CD4-positive, alpha-beta T cell (primary cell): ENCODE results near the gene DHX30. TPM values are rescaled to one million over a fixed set of nuclear protein-coding genes. Genes with fewer than 3 reads are reported as not detected.
"Not testable (repeated sequence)": the region's sequence is repeated elsewhere in the genome, so short reads cannot be mapped to it uniquely, and the experiment has no call there.

Experiments
- ATAC-seq: fragments of 200-7000 bp; cut with Tn5 transposase; one replicate; pipeline ENCODE4 v1.10.0; 2022; ENCODE audit warnings: mild to moderate bottlenecking; ENCODE audit not compliant: poor library complexity
- CTCF ChIA-PET: fragments of 350-600 bp; sonication (Branson Sonifier 250); formaldehyde crosslinking; loops from one replicate; lab custom pipeline; 2021; ENCODE audit warnings: antibody characterized with exemption, inconsistent platforms; lab: Charles Lee
- POLR2A ChIA-PET: fragments of 350-600 bp; sonication (Branson Sonifier 250); formaldehyde crosslinking; loops from one replicate; lab custom pipeline; 2021; ENCODE audit warnings: antibody characterized with exemption, inconsistent platforms; lab: Charles Lee
- DNase-seq, 14 experiments: peaks; one replicate each; pipeline ENCODE4 v3.0.0-alpha.2; 2013 to 2020; ENCODE audit warnings: mixed read lengths in 2 of 14
- H3K27ac ChIP-seq, 2 donors: one replicate each; pipeline versions ENCODE4 v1.5.1 to v1.7.0; 2013; ENCODE audit warnings: low read length in 2 of 2, low read depth in 1 of 2, mild to moderate bottlenecking in 1 of 2
- H3K27me3 ChIP-seq, 2 experiments: 1 replicate in 1 of 2; 2 replicates in 1 of 2; pipeline versions ENCODE4 v1.6.1 to v1.7.0; 2013; ENCODE audit warnings: low read length in 2 of 2, control low read depth in 1 of 2, mild to moderate bottlenecking in 1 of 2, moderate library complexity in 1 of 2; ENCODE audit not compliant: insufficient read depth in 2 of 2, control insufficient read depth in 1 of 2
- H3K36me3 ChIP-seq: one replicate; pipeline ENCODE4 v1.6.1; 2013; ENCODE audit warnings: low read length, control low read depth; ENCODE audit not compliant: insufficient read depth
- H3K4me1 ChIP-seq: one replicate; pipeline ENCODE4 v1.6.1; 2013; ENCODE audit warnings: low read length, control low read depth; ENCODE audit not compliant: insufficient read depth
- H3K4me3 ChIP-seq: one replicate; pipeline ENCODE4 v1.5.1; 2013; ENCODE audit warnings: mild to moderate bottlenecking, low read length, moderate library complexity
- H3K9me3 ChIP-seq, 2 experiments: 1 replicate in 1 of 2; 2 replicates in 1 of 2; pipeline versions ENCODE4 v1.6.1 to v1.7.0; 2013; ENCODE audit warnings: low read length in 2 of 2, mild to moderate bottlenecking in 2 of 2, control low read depth in 1 of 2, moderate library complexity in 1 of 2; ENCODE audit not compliant: control insufficient read depth in 1 of 2, insufficient read depth in 1 of 2
- H3K27ac Mint-ChIP-seq: one replicate; pipeline ENCODE4 v1.8.0; 2020; ENCODE audit warnings: mixed read lengths
- H3K27me3 Mint-ChIP-seq: one replicate; pipeline ENCODE4 v1.8.0; 2021; ENCODE audit warnings: mixed read lengths
- H3K36me3 Mint-ChIP-seq: one replicate; pipeline ENCODE4 v1.8.0; 2021; ENCODE audit warnings: low read depth, mixed read lengths
- H3K4me1 Mint-ChIP-seq: one replicate; pipeline ENCODE4 v1.8.0; 2021; ENCODE audit warnings: low read depth, mixed read lengths
- H3K4me3 Mint-ChIP-seq: one replicate; pipeline ENCODE4 v1.8.0; 2020; ENCODE audit warnings: mild to moderate bottlenecking, mixed read lengths
- H3K9me3 Mint-ChIP-seq: one replicate; pipeline ENCODE4 v1.8.0; 2020; ENCODE audit warnings: mixed read lengths
- intact Hi-C, 2 experiments: fragments of 100-400 bp; cut with DNase I in 1 of 2; cut with micrococcal nuclease in 1 of 2; formaldehyde crosslinking; loops; one replicate each; pipeline versions ENCODE4 v1.15.1 to v1.9.0; 2023 to 2025; cut with DNase I, micrococcal nuclease
- total RNA-seq, 174 experiments: library from RNA in 2 of 174; stranded (reverse) in 2 of 174; gene quantifications; one replicate each; pipeline ENCODE4 v1.2.3 and lab custom pipeline; 2021 to 2026
- TF ChIP-seq, protein P1 (sequence below): fragments of 200-600 bp; IDR thresholded peaks from one replicate; pipeline ENCODE4 v1.8.0; 2022; ENCODE audit warnings: antibody characterized with exemption, mild to moderate bottlenecking

The DHX30 gene
- total RNA-seq, 2 experiments from 2014 or later: 75.1 to 75.6 TPM

DNA sequence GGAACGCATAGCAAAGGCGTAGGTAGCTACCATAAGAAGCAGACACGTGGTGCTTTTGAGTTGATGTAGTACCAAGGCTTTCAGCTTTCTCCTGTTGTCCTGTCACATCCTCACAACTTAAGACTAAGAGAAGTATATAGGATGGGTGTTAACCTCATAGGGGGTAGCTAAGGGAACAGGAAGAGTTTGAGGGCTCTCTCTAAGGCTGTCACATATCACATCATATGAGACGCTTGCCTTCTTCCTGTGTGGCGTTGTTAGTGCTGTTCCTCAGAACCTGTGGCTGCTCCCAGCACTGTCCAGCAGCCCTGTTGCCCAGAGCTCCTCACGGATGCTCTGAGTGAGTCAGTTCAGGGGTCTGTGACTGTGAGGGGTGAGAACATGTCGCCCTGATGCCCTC is 14.7 kb downstream of the DHX30 start:
- peaks cover 8% of the 10 kb centered on the region for H3K4me1 Mint-ChIP-seq
- H3K4me3 ChIP-seq: no peak overlapping the region
- intact Hi-C loops: no loop called here
- ATAC-seq (no peak), DNase-seq (no peak)
- no peaks in the 10 kb centered on the region for H3K27me3 ChIP-seq
- H3K27me3 Mint-ChIP-seq: no peaks in the 10 kb centered on the region
- TF ChIP-seq, protein P1, sequence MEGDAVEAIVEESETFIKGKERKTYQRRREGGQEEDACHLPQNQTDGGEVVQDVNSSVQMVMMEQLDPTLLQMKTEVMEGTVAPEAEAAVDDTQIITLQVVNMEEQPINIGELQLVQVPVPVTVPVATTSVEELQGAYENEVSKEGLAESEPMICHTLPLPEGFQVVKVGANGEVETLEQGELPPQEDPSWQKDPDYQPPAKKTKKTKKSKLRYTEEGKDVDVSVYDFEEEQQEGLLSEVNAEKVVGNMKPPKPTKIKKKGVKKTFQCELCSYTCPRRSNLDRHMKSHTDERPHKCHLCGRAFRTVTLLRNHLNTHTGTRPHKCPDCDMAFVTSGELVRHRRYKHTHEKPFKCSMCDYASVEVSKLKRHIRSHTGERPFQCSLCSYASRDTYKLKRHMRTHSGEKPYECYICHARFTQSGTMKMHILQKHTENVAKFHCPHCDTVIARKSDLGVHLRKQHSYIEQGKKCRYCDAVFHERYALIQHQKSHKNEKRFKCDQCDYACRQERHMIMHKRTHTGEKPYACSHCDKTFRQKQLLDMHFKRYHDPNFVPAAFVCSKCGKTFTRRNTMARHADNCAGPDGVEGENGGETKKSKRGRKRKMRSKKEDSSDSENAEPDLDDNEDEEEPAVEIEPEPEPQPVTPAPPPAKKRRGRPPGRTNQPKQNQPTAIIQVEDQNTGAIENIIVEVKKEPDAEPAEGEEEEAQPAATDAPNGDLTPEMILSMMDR: no peak
- no peaks in the 10 kb centered on the region for H3K9me3 ChIP-seq
- no peak overlapping the region for H3K27ac Mint-ChIP-seq
- ChIA-PET POLR2A (interaction anchor here (0.5 to 1.1 kb wide), 2 partner anchors 15 to 44 kb away, joined by 3 to 5 read pairs; no protein-coding TSS in a partner anchor), CTCF (no interaction called here)
- H3K4me1 ChIP-seq: no peaks in the 10 kb centered on the region
- H3K27ac ChIP-seq: no peak overlapping the region
- H3K36me3 ChIP-seq: peaks cover 53% of the 10 kb centered on the region
- no peaks in the 10 kb centered on the region for H3K9me3 Mint-ChIP-seq
- H3K4me3 Mint-ChIP-seq: no peak overlapping the region
- H3K36me3 Mint-ChIP-seq: peaks cover 56% of the 10 kb centered on the region

DNA sequence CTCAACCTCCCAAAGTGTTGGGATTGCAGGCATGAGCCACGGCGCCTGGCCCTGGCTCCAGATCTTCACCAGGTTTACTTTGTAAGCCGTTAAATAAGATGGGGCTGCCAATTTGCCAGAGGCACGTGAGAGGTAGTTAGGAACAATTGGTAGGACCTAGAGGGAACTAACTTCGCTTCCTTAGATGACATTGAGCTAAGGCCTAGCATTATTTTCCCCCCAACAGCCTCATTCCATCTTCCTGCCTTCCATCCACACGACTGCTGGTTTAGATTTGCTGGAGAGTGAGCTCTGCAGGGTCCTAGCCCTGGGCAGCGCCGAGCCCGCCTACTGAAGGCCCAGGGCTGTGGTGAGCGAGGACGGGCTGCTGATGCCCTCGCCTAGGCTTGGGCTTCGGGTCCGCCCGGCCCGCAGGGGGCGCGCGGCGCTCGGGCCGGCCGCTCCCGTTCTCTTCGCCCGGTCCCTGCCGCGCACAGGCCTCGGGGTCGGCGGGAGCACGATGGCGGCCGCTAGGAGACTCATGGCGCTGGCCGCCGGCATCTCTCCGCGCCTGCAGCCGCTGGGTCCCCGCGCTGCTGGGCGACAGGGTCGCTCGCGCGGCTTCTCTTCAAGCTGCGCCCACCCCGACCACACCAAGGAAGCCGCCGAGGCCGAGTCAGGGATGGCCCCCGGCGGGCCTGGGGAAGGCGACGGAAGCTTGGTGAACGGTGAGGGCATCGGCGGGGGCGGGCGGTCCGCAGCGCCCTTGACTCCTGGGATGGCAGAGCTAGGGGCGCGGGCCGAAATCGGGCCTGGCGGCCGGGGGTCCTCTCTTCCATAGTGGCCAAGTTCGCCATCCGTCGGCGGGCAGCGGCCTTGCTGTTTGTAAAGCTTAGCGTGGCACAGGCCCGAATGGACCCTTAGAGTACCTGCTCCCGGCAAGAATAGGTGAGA is 21.9 kb downstream of the DHX30 start:
- peaks cover 60% of the 10 kb centered on the region for H3K36me3 Mint-ChIP-seq

DNA sequence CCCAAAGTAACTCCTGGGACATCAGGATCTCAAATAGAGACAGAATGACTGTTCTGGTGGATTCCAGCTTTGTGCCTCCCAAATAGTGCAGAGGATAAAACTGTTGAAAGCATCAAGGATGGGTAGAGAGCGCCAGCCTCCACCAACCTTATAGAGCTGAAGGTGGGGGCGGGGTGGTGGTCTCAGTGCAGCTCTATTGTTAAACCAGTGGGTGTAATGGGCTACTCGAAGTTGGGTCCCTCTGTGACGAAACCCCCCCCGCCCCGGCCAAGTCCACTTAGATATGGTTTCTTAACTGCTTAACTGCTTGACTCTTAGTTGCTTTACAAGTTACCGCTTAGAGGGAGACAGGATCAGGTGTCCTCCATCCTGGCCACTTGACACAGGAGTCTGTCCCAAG is 22.7 kb downstream of the DHX30 start:
- Histone ChIP-seq H3K27ac (peak overlapping the region; percentile 60 to 72), H3K4me1 (peaks cover 32% of the 10 kb centered on the region), H3K9me3 (no peaks in the 10 kb centered on the region), H3K4me3 (peak overlapping the region; percentile 97), H3K36me3 (peaks cover 32% of the 10 kb centered on the region), H3K27me3 (no peaks in the 10 kb centered on the region)
- intact Hi-C loops: loop anchor here in 1 of 2 experiments (2.0 to 10.0 kb wide), 2 partner anchors 23 to 541 kb away; partner anchors contain the start of genes DHX30, KIF9 and KLHL18
- TF ChIP-seq, protein P1: no peak
- Mint-ChIP-seq H3K27me3 (no peaks in the 10 kb centered on the region), H3K4me3 (peak overlapping the region; percentile 90), H3K36me3 (peaks cover 55% of the 10 kb centered on the region), H3K9me3 (no peaks in the 10 kb centered on the region), H3K27ac (peak overlapping the region; percentile 82), H3K4me1 (peaks cover 35% of the 10 kb centered on the region)
- DNase-seq: no peak
- CTCF ChIA-PET: interaction anchor here (0.7 to 2.3 kb wide), 12 partner anchors 10 to 610 kb away, joined by 3 to 14 read pairs (median 4); partner anchors contain the start of gene DHX30
- POLR2A ChIA-PET: interaction anchor here (0.9 to 2.0 kb wide), 8 partner anchors 10 to 891 kb away, joined by 3 to 13 read pairs (median 4); partner anchors contain the start of genes DHX30, IP6K2, PTPN23 and SMARCC1
- ATAC-seq: no peak

More for the DNA sequence above, 21.9 kb downstream of the DHX30 start:
- intact Hi-C loops: loop anchor here (1.0 to 10.0 kb wide), 5 partner anchors 22 to 540 kb away; partner anchors contain the start of genes DHX30 (in 1 of the 2), KIF9 (in 1 of the 2) and KLHL18 (in 1 of the 2)
- ATAC-seq: peak; percentile 98
- Mint-ChIP-seq H3K27me3 (no peaks in the 10 kb centered on the region), H3K9me3 (no peaks in the 10 kb centered on the region), H3K4me1 (peaks cover 35% of the 10 kb centered on the region), H3K4me3 (peak overlapping the region; percentile 90), H3K27ac (peak overlapping the region; percentile 82)
- peak overlapping the region; percentile 97 for H3K4me3 ChIP-seq
- H3K36me3 ChIP-seq: peaks cover 29% of the 10 kb centered on the region
- DNase-seq: peak; percentile 55 to 92 (median 74)
- peak overlapping the region; percentile 60 to 72 for H3K27ac ChIP-seq
- H3K4me1 ChIP-seq: peaks cover 32% of the 10 kb centered on the region
- TF ChIP-seq, protein P1: peak; percentile 88
- ChIA-PET CTCF (interaction anchor here (0.6 to 2.3 kb wide), 16 partner anchors 9 to 611 kb away, joined by 3 to 14 read pairs (median 4); partner anchors contain the start of gene DHX30), POLR2A (interaction anchor here (0.8 to 2.0 kb wide), 9 partner anchors 9 to 892 kb away, joined by 3 to 13 read pairs (median 4); partner anchors contain the start of genes DHX30, IP6K2, PTPN23 and SMARCC1)
- no peaks in the 10 kb centered on the region for H3K27me3 ChIP-seq
- H3K9me3 ChIP-seq: no peaks in the 10 kb centered on the region

- intact Hi-C loops: loop anchor here in 1 of 2 experiments (10.0 kb wide), 1 partner anchor 545 kb away; the partner anchor contains the start of genes KIF9 and KLHL18
- H3K27me3 Mint-ChIP-seq, H3K4me3 ChIP-seq, H3K27me3 ChIP-seq, POLR2A ChIA-PET, H3K4me3 Mint-ChIP-seq, ATAC-seq, DNase-seq, H3K27ac ChIP-seq, H3K9me3 Mint-ChIP-seq, H3K9me3 ChIP-seq: not testable (repeated sequence)
- H3K36me3 ChIP-seq: peaks cover 56% of the 10 kb centered on the region
- H3K4me1 Mint-ChIP-seq: peaks cover 37% of the 10 kb centered on the region
- H3K4me1 ChIP-seq: peaks cover 28% of the 10 kb centered on the region
- peak overlapping the region; percentile 62 for H3K27ac Mint-ChIP-seq
- CTCF ChIA-PET: interaction anchor here (1.6 kb wide), 1 partner anchor 160 kb away, joined by 3 read pairs; no protein-coding TSS in a partner anchor
- peaks cover 81% of the 10 kb centered on the region for H3K36me3 Mint-ChIP-seq
These were observed 26.5 kb downstream of the DHX30 start for GRCh38 chr3:47829482-47829881.
